GM19395 (cell line): ENCODE measurements around the gene TEDDM1.
"Not testable (repeated sequence)": the region's sequence is repeated elsewhere in the genome, so short reads cannot be mapped to it uniquely, and the experiment has no call there.

Experiments
- ATAC-seq: cut with Tn5 transposase; IDR thresholded peaks from one replicate; pipeline ENCODE4 v1.9.1; 2021; ENCODE audit warnings: mild to moderate bottlenecking, moderate library complexity; ENCODE audit not compliant: unreplicated experiment

The TEDDM1 gene, protein sequence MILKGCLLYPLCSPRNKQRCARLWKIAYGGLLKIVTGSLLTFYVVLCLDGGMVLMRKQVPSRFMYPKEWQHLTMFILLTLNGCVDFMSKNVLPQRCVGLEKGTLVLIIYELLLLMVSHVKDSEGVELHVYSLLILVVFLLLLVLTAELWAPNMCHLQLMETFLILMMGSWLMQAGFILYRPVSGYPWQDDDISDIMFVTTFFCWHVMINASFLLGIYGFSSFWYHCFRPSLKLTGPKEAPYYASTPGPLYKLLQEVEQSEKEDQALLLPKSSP

DNA sequence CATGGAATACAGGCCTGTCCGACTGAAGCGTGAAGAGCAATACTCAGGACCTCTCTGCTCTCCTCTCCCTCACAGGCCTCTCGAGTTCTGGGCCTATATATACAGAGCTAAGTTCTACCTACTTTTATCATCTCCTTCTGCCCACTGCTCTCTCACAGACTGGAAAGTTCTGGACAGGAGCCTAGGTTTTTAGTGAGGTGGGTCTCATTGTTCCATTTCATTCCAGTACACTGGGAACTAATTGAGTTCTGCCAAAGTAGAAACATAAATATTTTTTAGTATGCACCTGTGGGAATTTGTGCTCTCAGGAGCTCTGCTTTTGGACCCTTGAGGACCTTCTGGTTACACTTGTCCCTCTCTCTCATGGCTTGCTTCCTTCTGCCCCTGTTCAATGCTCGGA lies at the start of gene TEDDM1:
Gene TEDDM1, minus strand, starts transcription at position 101 of the 400 bp plus-strand sequence. CDS start 182 bp downstream, outside the sequence.
- ATAC-seq, result no peak

- ATAC-seq, result no peak
Measured at GRCh38 chr1:182450087-182450486, 49.6 kb upstream of the TEDDM1 start, which contains the start of gene RGSL1. TSS of gene RGSL1 (plus strand) at chr1:182450146. CDS start at chr1:182450166, 20 bp downstream.

GRCh38 chr1:182447660-182448059 lies 47.2 kb upstream of the TEDDM1 start:
- ATAC-seq, result no peak

DNA sequence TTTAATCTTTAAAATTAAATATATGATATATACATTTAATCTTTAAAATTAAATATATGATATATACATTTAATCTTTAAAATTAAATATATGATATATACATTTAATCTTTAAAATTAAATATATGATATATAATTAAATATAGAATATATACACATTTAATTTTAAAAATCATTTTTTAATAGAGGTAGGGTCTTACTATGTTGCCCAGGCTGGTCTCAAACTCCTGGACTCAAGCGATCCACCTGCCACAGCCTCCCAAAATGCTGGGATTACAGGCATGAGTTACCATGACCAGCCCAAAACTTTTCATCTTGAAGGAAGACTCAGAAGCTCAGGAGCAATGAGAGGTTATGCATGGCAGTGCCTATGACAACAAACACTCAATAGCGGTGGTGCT lies 46.7 kb upstream of the TEDDM1 start:
- ATAC-seq, result not testable (repeated sequence)

GRCh38 chr1:182446033-182446669 lies 45.7 kb upstream of the TEDDM1 start:
- ATAC-seq, result peak; percentile 79

DNA sequence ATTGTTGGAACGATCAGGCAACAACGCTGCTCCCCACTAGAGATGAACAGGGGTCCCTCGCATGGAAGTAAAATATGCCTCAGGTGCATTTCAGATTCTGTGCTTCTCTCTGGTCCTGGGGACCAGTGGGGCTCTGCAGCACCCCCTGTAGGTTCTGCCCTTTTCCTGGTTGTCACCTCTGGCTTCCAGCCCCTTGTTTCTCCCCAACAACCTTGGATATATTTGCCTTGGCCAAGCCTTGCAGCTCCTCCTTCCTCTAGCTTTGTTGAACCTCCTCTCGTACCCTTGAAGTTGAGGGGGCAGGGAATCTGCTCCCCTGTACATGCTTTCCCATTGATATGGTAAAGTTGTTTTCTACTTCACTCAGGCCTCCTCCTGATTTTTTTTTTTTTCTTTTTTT lies 44.0 kb upstream of the TEDDM1 start:
- ATAC-seq, result no peak

DNA sequence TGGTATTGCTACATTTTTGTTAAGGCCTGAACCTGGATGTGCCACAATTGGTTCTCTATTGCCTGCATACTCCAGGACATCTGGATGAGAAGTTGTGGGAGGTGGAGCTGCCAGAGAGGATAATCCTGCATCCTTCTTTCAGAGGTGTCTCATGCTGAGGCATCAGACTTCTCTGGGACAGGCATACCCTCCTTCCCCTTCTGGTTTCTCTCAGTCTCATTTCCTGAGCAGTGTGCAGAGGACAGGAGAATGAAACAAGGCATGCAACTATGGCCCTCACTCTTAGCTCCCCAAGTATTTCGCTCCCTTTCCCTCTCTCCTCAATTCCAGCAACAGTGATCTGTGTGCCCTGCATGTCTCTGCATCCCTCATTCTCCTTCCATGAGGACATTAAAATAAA lies 41.9 kb upstream of the TEDDM1 start:
- ATAC-seq, result no peak

DNA sequence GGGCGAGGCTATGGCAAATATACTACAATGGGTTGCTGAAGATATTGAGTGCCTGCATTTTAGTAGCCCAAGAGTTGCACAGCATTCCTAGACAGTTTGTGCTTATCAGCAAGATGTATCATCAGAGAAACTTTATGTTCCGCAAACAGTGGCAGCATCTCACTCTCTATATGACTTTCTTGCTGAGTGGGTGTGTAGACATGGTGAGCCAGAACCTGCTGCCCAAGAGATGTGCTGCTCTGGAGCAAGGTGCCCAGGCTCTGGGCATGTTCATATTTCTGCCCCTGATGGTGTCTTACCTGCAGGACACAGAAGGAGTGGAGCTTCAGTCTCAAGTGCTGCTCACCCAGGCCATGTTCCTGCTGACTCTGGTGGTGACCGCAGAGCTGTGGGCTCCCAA lies 41.3 kb upstream of the TEDDM1 start:
- no peak for ATAC-seq

- ATAC-seq, result no peak
Measured at GRCh38 chr1:182438326-182438725, 37.9 kb upstream of the TEDDM1 start.

- ATAC-seq, result no peak
Measured at GRCh38 chr1:182433580-182433979, 33.1 kb upstream of the TEDDM1 start.

- no peak for ATAC-seq
Measured at GRCh38 chr1:182431278-182431677, 30.8 kb upstream of the TEDDM1 start.

- ATAC-seq, result no peak
Measured at GRCh38 chr1:182430263-182431068, 30.0 kb upstream of the TEDDM1 start.

- ATAC-seq, result no peak
Measured at GRCh38 chr1:182428043-182428442, 27.6 kb upstream of the TEDDM1 start.

GRCh38 chr1:182426442-182427430 lies 26.3 kb upstream of the TEDDM1 start:
- ATAC-seq, result peak; percentile 77

DNA sequence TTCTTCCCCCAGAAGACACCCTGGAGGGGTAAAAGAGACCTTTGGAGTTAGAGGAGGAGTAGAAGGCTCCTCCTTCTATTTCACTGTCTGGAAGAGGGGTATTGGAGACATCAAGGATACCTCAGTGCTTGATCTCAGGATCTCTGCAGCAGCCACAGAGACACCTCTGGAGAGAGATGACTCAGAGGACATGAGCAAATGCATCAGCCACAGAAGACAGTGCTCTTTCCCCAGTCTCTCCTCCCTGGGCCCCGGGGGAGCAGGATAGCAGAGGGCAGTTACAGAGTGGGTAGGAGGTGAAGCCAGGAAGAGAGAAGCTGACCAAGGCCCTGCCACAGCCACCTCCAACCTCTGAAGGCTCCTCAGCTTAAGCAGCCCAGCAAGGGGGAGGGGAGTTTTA lies 15.3 kb upstream of the TEDDM1 start:
- no peak for ATAC-seq

DNA sequence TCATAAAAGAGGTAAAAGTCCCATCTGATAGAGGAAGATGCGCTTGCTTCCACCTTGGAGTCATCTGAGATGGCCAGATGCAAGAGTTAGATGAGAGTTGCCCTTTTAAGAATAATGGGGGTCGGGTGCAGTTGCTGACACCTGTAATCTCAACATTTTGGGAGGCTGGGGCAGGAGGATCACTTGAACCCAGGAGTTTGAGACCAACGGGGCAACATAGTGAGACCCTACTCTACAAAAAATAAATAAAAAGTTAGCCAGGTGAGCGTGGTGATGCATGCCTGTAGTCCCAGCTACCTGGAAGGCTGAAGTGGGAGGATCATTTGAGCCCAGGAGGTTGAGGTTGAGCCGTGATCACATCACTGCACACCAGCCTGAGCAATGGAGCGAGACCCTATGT lies 13.5 kb upstream of the TEDDM1 start:
- no peak for ATAC-seq

DNA sequence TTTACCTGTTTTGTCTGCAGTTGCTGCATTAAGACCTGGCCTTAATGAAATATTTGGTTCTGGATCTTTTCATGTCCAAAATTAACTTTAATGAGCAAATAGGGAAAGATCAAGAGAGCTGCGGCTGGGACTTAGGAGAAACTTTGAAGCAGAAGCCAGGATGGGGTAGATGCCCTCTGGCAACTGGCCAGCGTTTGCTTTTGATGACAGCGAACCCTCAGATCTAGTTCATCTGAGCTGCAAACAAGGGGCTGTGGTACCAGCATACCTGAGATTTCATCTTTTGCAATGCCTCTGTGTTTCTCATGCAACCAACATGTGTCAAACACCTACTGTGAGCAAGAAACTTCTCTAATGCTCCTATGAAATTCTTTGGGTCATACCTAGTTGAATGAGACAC lies 13.0 kb upstream of the TEDDM1 start:
- no peak for ATAC-seq

DNA sequence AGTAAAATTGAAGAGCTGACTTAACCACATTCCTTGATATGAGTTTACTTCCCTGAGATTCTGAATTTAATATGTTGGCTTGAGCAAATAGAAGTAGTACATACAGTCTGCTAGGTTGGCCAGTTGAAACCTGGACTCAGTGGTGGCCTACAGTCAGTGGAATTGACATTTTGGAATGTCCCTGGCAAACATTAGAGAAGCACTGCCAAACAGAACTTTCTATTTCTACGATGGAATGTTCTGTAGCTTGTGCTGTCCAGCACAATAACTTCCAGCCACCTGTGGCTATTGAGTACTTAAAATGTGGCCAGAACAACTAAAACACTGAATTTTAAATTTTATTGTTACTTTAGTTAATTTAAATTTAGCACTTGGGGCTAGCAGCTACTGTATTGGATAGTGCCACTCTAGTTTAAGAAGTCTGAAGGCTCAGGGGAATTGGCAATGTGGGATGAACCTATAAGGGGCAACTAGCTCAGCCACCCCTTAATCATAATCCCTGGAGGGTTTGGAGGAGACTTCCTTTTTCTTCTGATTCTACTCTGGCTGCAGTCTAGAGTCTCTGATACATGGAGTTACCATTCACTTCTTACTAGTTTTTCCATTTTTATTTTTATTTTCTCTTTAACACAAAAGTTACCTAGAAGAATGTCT lies 10.3 kb upstream of the TEDDM1 start:
- no peak for ATAC-seq

- no peak for ATAC-seq
Measured at GRCh38 chr1:182410138-182410537, 9.7 kb upstream of the TEDDM1 start.

DNA sequence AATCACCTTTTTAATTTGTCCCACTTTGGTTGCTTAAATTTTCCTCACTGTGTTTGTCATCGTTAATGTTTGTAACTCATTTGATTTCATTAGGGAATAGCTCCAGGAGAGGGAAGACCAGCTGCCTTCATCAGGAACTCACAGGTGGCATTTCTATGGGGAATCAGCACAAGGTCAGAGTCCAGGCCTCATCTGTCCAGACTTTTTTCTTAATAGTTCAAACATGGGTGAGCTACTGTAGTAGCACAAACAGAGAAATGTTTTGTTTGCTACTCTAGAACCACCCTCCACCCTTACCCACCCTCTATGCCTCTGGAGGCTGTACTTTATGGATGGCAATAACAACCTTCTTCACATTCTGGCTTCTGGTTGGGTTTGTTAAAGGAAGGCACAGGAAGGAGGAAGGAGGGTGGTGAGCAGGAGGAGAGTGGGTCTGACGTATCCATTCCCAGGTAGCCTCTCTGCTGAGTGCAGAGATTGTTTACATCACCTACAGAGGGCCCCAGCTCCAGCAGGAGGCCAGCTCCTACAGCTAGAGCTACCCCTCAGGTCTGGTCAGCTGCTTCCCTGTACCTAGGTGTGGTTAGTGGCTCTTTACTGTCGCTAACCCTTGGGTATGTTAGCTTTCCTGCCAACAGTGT lies 8.1 kb upstream of the TEDDM1 start:
- no peak for ATAC-seq
